NCI-H1417 (cell line): ENCODE measurements around the gene NLGN2.
A peak's percentile ranks its signal among the peaks of the same experiment; 100 is the strongest.

ENCODE experiments used
- DNase-seq, 3 experiments: peaks; one replicate each; lab custom pipeline; 2025; lab: John Stamatoyannopoulos, UW

Gene NLGN2

DNA sequence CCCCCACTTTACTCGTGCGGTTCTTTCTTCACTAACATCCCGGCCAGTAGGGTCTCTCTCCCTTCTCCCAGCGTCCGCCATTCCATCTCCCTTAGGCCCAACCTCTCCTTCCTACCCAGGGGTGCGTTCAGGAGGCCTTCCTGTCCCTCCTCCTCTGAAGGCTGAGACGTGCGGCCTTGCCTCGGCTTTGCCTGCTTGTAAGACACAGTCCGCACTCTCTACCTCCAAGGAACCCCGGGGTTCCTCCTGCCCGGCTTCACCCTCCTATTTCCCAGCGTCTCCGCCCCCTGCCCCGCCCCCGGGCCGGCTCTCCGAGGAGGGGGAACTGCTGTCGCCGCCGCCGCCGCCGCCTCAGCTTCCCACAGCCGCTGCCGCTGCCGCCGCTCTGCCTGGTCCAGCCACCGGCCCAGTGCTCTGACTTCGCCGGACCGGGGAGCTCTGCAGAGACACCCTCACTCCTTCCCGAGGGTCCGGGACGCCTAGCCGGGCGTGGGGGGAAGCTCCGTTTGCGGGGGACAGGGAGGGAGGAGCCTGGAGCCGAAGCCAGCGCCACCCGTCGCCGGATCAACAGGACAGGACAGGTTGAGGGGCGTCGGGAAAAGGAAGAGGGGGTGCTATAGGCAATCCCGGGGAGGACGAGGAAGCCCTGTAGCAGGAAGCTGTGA is 30.4 kb downstream of the NLGN2 start:
- no peak for DNase-seq

DNA sequence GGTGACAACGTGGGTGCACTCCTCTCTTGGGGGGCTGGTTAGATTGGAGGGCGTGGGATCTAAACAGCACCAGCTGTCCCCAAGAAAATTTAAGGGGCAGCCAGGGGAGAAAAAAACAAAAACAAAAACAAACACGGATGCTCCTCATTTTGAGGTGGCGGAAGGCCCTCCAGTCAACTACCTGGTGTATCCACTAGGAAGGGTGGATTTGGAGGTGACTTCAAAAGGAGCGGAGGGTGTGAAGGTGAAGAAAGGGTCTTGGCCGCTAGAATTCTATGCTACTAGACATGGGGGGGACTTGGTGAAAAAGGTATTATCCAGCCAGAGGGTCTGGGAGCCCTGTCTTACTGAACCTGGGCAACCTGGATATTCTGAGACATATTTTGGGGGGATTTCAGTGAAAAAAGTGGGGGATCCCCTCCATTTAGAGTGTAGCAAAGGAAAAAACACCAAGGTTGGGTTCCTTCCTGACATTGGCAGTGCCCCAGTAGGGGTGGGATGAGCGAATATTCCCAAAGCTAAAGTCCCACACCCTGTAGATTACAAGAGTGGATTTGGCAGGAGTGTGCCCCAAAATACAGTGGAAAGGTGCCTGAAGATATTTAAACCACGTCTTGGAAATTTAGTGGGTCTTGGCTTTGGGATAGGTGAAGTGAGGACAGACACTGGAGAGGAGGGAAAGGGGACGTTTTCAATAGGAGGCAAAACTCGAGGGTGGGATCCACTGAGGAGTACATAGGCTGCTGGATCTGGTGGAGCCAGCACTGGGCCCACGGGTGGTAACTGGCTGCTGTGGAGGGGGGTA is 31.2 kb downstream of the NLGN2 start:
- no peak for DNase-seq

GRCh38 chr17:7439462-7440112 is 31.9 kb downstream of the NLGN2 start, which contains the start of gene FGF11:
TSS of gene FGF11 (plus strand) at chr17:7439512. CDS start at chr17:7439621, 109 bp downstream.
- peak in 2 of 3 experiments; percentile 11 to 31 for DNase-seq

GRCh38 chr17:7440113-7440833 is 32.6 kb downstream of the NLGN2 start:
- peak in 2 of 3 experiments; percentile 63 to 79 for DNase-seq

DNA sequence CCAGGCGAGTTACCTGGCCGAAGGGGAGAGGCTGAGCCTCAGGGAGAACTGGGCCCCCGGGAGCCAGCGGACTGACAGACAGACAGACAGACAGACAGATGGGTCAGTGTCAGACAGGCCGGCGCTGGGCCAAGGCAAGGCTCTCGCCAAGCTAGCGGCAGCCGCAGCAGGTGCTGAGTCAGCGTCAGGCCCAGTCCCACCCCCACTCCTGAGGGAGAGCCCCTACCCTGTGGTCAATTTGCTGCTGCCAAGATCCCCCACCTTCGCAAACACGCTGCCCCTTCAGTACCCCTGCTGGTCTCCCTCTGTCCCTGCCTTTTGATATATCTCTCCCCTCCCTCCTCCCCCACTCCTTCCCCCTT is 33.2 kb downstream of the NLGN2 start:
- DNase-seq = peak in 2 of 3 experiments; percentile 61 to 76

DNA sequence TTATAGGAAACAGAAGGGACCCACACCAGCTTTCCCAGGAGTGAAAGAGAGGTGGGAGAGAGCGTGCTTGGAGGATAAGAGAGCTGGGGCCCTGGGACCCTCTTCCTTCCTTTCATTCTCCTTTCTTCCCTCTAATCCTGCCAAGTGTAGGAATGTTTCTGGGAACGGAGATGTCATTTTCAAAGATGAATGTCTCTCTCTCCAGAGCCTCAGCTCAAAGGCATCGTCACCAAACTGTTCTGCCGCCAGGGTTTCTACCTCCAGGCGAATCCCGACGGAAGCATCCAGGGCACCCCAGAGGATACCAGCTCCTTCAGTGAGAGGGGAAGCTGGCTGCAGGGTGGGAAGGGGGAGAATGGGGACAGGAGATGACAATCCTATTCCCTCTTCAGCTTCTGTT is 33.6 kb downstream of the NLGN2 start:
- DNase-seq = no peak

- no peak for DNase-seq
Observed at GRCh38 chr17:7442142-7442541, 34.5 kb downstream of the NLGN2 start.

GRCh38 chr17:7443499-7444485 is 36.1 kb downstream of the NLGN2 start:
- DNase-seq = no peak

- DNase-seq = peak in 1 of 3 experiments; percentile 6
Observed at GRCh38 chr17:7444682-7445618, 37.3 kb downstream of the NLGN2 start, which contains the start of gene CHRNB1. TSS of gene CHRNB1 (plus strand) at chr17:7445061. CDS start at chr17:7445128, 67 bp downstream.

GRCh38 chr17:7445619-7445968 is 37.9 kb downstream of the NLGN2 start:
- DNase-seq = no peak

DNA sequence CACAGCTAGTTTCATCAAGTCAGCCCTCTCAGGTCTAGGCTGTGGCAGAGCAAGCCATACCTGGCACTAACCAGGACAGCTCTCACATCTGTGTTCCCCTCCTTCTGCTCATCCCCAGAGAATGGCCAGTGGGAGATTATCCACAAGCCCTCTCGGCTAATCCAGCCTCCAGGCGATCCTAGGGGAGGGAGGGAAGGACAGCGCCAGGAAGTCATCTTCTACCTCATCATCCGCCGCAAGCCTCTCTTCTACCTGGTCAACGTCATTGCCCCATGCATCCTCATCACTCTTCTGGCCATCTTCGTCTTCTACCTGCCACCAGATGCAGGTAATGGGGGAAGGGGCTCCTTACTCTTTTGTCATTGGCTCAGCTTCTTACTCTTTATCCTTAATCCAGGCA is 40.8 kb downstream of the NLGN2 start:
- DNase-seq = no peak

DNA sequence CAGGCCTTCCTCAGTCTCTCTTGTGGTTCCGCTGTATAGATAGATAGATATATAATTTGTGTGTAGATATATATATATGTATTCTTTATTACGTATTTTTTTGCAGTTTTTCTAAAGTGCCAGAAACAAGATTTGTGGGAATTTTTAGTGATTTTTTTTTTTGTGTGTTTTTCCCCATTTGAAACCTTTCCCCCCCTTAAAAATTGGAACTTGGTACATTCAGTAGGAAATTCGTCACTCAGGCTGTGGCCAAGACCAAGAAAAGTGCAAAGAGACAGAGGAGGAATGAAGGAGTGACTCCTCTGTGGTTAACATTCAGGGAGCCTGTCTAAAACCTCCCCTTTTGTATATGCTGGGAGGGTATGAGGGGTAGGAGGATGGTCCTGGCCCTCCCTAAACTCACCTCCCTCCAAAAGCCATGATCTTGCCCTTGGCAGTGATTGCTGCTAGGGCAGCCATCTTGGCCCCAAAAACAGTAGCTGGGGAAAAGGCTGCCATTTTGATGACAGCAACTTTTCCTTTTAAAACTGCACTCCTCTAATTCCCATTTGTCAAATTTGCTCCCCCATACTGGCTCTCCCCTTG is 52.4 kb downstream of the NLGN2 start:
- DNase-seq = no peak

GRCh38 chr17:7460850-7461660 is 53.4 kb downstream of the NLGN2 start:
- DNase-seq = no peak

- no peak for DNase-seq
Observed at GRCh38 chr17:7462474-7463371, 55.1 kb downstream of the NLGN2 start.

- DNase-seq = no peak
Observed at GRCh38 chr17:7463372-7463846, 55.8 kb downstream of the NLGN2 start.

DNA sequence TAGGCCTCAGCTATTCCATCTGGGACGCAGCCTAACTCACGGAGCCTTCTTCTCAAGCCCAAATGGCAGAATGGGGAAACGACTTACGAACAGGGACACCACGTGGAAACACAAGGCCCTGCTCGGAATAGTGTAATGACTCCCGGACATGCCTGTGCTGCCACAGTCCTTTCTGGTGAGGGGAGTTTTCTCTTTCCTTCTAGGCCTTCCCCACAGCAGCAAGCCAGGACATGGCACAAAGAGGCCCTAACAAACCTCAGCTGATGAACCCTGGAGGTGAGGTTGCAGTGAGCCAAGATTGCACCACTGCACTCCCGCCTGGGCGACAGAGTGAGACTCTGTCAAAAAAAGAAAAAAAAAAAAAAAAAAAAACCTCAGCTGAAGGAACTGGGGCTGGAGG is 56.4 kb downstream of the NLGN2 start:
- no peak for DNase-seq

DNA sequence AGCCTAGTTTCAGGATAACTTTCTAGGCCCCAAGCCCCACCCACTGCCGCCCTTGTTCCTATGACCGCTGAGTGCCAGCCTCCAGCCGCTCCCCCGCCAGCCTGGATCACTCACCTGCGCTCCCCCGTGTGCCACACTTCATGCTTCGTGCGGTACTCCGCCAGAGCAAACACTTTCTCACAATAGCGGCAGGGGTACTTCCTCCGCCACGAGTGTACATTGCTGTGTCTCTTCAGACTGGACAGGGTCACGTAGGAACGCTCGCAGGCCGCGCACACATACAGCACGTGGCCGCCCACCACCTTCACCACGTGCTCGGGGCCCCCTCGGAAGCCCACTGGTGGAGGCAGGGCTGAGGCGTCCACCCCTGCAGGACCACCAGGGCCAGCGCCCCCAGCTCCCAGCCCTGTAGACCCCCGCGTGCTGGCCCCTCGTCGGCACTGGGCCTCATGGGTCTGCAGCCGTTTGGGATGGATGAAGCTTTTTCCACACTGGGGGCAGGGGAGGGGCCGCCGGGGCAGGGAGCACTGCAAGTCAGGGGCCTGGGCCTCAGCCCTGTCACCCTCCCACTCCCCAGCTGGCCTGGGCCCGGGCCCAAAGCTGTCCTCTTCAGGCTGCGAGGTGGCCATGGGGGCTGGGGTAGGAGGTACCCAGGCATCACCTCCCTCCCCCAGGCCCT is 58.1 kb downstream of the NLGN2 start:
- DNase-seq = no peak
